Measurements from ENCODE around the gene MMP23B. TPM values are rescaled to one million over a fixed set of nuclear protein-coding genes. Genes with fewer than 3 reads are reported as not detected.

The MMP23B gene
- polyA plus RNA-seq, 2 of the 4 experiments (the other 2 are of a cell fraction): 1.0 TPM; not detected in 1

DNA sequence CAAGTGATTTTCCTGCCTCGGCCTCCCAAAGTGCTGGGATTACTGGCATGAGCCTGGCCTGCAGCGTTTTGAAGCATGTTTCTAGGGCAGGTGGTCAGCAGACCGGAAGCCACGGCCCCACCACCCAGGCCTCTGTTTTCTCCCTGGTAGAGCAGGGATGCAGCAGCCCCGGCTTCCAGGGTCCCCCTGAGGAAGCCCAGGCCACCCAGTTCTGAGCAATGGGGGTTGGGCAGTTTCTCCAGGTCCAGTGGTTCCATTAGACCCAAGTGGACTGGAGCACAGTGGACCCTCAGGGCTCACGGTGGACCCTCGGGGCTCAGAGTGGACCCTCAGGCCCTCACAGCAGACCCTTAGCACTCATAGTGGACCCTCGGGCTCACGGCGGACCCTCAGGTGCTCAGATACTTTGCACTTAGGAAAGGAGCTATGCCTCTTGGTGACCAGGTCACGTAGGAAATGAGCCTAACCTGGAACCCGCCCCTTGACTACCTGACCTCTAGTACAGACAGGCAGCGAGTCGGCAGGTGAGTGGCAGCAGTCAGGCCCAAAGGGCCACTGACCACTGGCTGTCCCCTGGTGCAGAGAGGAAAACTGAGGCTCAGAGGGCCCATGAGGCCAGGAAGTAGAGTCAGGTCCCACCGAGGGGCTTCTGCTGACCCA lies 27.5 kb upstream of the MMP23B start:
- ChIA-PET CTCF (no interaction called here), POLR2A (no interaction called here)
- Histone ChIP-seq H3K4me1 (no peaks in the 10 kb centered on the region), H3K4me3 (no peak overlapping the region), H3K27ac (no peak overlapping the region), H3K9me3 (no peaks in the 10 kb centered on the region), H3K4me2 (no peak overlapping the region)
- no peak for FAIRE-seq
- DNase-seq (ENCODE audit: low read depth in 1 of 2, low spot score in 1 of 2): no peak
- ATAC-seq: no peak
- 53% methylated on average over 4 of the region's 15 CpGs for WGBS (ENCODE audit: missing lambda C conversion rate)
- TF ChIP-seq, protein P1, sequence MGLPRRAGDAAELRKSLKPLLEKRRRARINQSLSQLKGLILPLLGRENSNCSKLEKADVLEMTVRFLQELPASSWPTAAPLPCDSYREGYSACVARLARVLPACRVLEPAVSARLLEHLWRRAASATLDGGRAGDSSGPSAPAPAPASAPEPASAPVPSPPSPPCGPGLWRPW (IDR thresholded peaks at IDR 0.05): no peak
- TF ChIP-seq RNF2 (IDR thresholded peaks at IDR 0.05; ENCODE audit: borderline replicate concordance, low read depth) (no peak), RCOR1 (IDR thresholded peaks at IDR 0.05; ENCODE audit: low read depth, low read length) (no peak), HDAC2 (IDR thresholded peaks at IDR 0.05) (no peak), NPAS2 (CRISPR knock-in tag; IDR thresholded peaks at IDR 0.05; ENCODE audit: borderline replicate concordance) (no peak), RAD21 (conservative IDR thresholded peaks at IDR 0.05 in 1 of 2, IDR thresholded peaks at IDR 0.05 in 1 of 2) (no peak), CHD2 (IDR thresholded peaks at IDR 0.05; ENCODE audit: low read length, partially characterized antibody) (no peak), ZFP36 (IDR thresholded peaks at IDR 0.05; ENCODE audit: borderline replicate concordance, partially characterized antibody) (no peak)
- TF ChIP-seq, protein P2, sequence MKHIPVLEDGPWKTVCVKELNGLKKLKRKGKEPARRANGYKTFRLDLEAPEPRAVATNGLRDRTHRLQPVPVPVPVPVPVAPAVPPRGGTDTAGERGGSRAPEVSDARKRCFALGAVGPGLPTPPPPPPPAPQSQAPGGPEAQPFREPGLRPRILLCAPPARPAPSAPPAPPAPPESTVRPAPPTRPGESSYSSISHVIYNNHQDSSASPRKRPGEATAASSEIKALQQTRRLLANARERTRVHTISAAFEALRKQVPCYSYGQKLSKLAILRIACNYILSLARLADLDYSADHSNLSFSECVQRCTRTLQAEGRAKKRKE (CRISPR knock-in tag; IDR thresholded peaks at IDR 0.05; ENCODE audit: low read depth): no peak
- TF ChIP-seq, protein P3, sequence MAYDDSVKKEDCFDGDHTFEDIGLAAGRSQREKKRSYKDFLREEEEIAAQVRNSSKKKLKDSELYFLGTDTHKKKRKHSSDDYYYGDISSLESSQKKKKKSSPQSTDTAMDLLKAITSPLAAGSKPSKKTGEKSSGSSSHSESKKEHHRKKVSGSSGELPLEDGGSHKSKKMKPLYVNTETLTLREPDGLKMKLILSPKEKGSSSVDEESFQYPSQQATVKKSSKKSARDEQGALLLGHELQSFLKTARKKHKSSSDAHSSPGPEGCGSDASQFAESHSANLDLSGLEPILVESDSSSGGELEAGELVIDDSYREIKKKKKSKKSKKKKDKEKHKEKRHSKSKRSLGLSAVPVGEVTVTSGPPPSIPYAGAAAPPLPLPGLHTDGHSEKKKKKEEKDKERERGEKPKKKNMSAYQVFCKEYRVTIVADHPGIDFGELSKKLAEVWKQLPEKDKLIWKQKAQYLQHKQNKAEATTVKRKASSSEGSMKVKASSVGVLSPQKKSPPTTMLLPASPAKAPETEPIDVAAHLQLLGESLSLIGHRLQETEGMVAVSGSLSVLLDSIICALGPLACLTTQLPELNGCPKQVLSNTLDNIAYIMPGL (CRISPR knock-in tag; IDR thresholded peaks at IDR 0.05; ENCODE audit: borderline replicate concordance): no peak

DNA sequence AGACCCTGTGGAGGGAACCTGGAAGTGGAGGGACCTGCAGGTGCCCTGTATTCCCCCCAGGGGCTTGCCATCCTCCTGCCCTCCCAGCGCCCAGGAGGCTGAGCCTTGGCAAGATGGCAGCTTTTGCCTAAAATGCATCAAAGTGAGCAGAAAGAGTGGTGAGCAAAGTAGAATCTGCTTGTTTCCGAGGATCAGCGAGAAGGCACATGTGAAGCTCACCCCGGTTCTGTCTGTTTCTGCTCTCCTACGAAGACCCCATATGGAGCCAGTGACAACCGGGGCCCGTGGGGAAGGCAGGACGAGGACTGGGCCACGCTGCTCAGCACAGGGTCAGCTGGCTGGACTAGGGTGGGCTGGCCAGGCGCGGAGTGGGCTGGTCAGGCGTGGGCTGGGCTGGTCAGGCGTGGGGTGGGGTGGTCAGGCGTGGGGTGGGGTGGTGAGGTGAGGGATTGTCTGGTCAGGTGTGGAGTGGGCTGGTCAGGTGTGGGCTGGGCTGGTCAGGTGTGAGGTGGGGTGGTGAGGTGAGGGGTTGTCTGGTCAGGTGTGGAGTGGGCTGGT lies 26.9 kb upstream of the MMP23B start:
- ATAC-seq: no peak; a peak in 1 of 6 replicates
- Histone ChIP-seq H3K4me2 (no peak overlapping the region), H3K9me3 (no peaks in the 10 kb centered on the region), H3K4me1 (no peaks in the 10 kb centered on the region), H3K4me3 (no peak overlapping the region), H3K27ac (no peak overlapping the region)
- DNase-seq (ENCODE audit: low read depth in 1 of 2, low spot score in 1 of 2): no peak
- CTCF ChIA-PET: no interaction called here
- WGBS (ENCODE audit: missing lambda C conversion rate): 69% methylated on average over 7 of the region's 14 CpGs
- FAIRE-seq: no peak
- no peak for TF ChIP-seq HOXB5 (CRISPR knock-in tag; IDR thresholded peaks at IDR 0.05)
- TF ChIP-seq MAFK (IDR thresholded peaks at IDR 0.05; ENCODE audit: partially characterized antibody): no peak
- no peak for TF ChIP-seq NFE2L2 (conservative IDR thresholded peaks at IDR 0.05; ENCODE audit: low read length)
- no peak for TF ChIP-seq CHD4 (IDR thresholded peaks at IDR 0.05; ENCODE audit: borderline replicate concordance)
- TF ChIP-seq ZSCAN20 (CRISPR knock-in tag; IDR thresholded peaks at IDR 0.05): no peak
- no peak for TF ChIP-seq EP300 (IDR thresholded peaks at IDR 0.05)
- TF ChIP-seq ZFP36 (IDR thresholded peaks at IDR 0.05; ENCODE audit: borderline replicate concordance, partially characterized antibody): no peak
- no peak for TF ChIP-seq KDM1A (IDR thresholded peaks at IDR 0.05; ENCODE audit: low read depth)
- no peak for TF ChIP-seq ZNF302 (CRISPR knock-in tag; IDR thresholded peaks at IDR 0.05)
- TF ChIP-seq RAD21 (conservative IDR thresholded peaks at IDR 0.05 in 1 of 2, IDR thresholded peaks at IDR 0.05 in 1 of 2): no peak
- TF ChIP-seq, protein P4, sequence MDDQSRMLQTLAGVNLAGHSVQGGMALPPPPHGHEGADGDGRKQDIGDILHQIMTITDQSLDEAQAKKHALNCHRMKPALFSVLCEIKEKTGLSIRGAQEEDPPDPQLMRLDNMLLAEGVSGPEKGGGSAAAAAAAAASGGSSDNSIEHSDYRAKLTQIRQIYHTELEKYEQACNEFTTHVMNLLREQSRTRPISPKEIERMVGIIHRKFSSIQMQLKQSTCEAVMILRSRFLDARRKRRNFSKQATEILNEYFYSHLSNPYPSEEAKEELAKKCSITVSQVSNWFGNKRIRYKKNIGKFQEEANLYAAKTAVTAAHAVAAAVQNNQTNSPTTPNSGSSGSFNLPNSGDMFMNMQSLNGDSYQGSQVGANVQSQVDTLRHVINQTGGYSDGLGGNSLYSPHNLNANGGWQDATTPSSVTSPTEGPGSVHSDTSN (IDR thresholded peaks at IDR 0.05): no peak
- no peak for TF ChIP-seq HDAC2 (IDR thresholded peaks at IDR 0.05)
- TF ChIP-seq SMC3 (IDR thresholded peaks at IDR 0.05): no peak
- TF ChIP-seq, protein P5, sequence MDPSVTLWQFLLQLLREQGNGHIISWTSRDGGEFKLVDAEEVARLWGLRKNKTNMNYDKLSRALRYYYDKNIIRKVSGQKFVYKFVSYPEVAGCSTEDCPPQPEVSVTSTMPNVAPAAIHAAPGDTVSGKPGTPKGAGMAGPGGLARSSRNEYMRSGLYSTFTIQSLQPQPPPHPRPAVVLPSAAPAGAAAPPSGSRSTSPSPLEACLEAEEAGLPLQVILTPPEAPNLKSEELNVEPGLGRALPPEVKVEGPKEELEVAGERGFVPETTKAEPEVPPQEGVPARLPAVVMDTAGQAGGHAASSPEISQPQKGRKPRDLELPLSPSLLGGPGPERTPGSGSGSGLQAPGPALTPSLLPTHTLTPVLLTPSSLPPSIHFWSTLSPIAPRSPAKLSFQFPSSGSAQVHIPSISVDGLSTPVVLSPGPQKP (IDR thresholded peaks at IDR 0.05; ENCODE audit: low read depth, low read length): no peak
- no peak for TF ChIP-seq TFCP2L1 (CRISPR knock-in tag; IDR thresholded peaks at IDR 0.05)
- TF ChIP-seq EHF (CRISPR knock-in tag; IDR thresholded peaks at IDR 0.05): no peak
- TF ChIP-seq RARB (CRISPR knock-in tag; IDR thresholded peaks at IDR 0.05): no peak
- POLR2A ChIA-PET: no interaction called here
